ENCODE measurements around the gene HDAC9. TPM values are rescaled to one million over a fixed set of nuclear protein-coding genes. Genes with fewer than 3 reads are reported as not detected.

The HDAC9 gene
- total and polyA plus RNA-seq, 11 donors: 4.8 to 62.9 (median 30.6) TPM

DNA sequence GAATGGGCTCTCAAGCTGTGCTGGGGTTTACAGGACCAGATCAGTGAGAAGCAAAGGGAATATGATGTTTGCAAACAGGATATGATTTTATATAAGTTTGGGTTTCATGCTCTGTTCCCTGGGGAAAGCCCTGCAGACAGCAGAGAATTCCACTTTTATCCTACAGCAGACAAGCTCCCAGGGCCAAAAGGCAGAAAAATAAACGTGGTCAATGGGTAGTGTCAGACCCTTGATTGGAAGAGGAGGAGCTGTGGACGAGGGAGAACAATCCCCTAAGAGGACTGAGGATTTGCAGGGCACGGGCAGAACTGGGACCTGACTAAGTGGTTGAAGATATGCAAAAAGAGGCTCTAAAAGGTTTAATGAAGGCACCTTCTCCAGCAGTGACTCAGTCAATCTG, 275.3 kb downstream of the HDAC9 start:
- no peak overlapping the region for H3K4me3 ChIP-seq
- intact Hi-C loops (cut with DNase I): no loop called here
- DNase-seq (no peak), ATAC-seq (no peak)
- 56 to 60% (median 57%) methylated on average over 3 of the region's 3 CpGs for WGBS, 4 donors
- H3K36me3 ChIP-seq: no peaks in the 10 kb centered on the region
- H3K4me1 ChIP-seq: no peaks in the 10 kb centered on the region
- no peaks in the 10 kb centered on the region for H3K27me3 ChIP-seq
- TF ChIP-seq POLR2A (IDR thresholded peaks at IDR 0.05) (no peak), CTCF (IDR thresholded peaks at IDR 0.05) (no peak)
- H3K9me3 ChIP-seq: no peaks in the 10 kb centered on the region
- H3K27ac ChIP-seq: no peak overlapping the region

DNA sequence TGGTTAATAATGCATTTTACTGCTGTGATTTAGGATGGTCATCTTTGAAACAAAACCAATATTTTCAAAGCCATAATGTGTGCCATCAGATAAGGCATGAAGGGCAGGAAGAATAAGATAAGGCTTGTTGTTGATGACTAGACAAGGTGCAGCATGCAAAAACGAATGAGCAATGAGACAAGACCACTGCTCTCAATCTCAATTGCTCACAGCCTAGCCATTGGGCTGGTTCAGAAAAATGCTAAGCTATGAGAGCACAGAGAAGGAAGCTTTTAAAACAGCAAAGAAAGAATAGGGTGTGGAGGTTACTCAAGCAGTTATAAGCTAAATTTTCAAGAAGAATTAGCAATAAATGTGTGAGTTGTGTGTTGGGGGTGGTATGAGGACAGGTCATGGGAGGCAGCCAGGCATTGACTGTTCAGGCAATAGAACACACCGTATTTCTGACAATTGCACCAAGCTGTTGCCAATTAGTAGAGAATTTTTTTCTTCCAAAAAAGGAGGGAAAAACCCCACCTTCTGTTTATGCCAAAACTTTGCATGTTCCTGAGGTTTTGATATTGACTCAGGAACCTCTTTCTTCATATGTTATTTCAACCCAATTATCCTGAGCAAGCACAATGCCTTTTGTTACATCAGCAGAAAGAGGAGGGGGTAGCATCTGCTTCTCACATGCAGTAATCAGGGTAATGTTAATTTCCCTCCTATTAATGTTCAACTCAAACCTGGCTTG, 276.5 kb downstream of the HDAC9 start:
- no peak for DNase-seq
- 59 to 80% (median 73%) methylated on average over 2 of the region's 2 CpGs for WGBS, 4 donors
- TF ChIP-seq POLR2A (IDR thresholded peaks at IDR 0.05): no peak
- no peak for TF ChIP-seq CTCF (IDR thresholded peaks at IDR 0.05)
- H3K9me3 ChIP-seq: no peaks in the 10 kb centered on the region
- H3K36me3 ChIP-seq: no peaks in the 10 kb centered on the region
- ATAC-seq: no peak
- intact Hi-C loops (cut with DNase I): no loop called here
- H3K27ac ChIP-seq: no peak overlapping the region
- H3K4me1 ChIP-seq: no peaks in the 10 kb centered on the region
- no peaks in the 10 kb centered on the region for H3K27me3 ChIP-seq
- no peak overlapping the region for H3K4me3 ChIP-seq

DNA sequence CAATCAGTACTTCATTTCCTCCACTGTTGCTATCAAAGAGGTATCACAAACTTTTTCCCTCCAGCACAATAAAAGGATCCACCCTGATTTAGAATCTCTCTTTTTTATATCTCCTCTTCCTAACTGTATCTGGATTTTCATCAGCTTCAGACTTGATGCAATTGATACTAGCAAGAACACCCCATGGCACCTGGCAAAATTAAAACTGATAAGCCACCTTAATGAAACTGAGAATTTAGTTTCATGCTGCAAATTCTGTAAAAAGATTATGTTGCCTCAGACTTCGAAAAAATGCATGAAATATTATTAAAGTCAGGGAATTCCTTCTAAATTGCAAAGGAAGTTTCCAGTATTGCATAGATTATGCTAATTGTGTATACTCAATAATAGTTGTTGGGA, 277.0 kb downstream of the HDAC9 start:
- ATAC-seq (no peak), DNase-seq (no peak)
- H3K27me3 ChIP-seq: no peaks in the 10 kb centered on the region
- no peaks in the 10 kb centered on the region for H3K36me3 ChIP-seq
- WGBS, 4 donors: 91 to 96% (median 93%) methylated on average over 1 of the region's 1 CpG
- no peaks in the 10 kb centered on the region for H3K9me3 ChIP-seq
- H3K4me1 ChIP-seq: no peaks in the 10 kb centered on the region
- TF ChIP-seq CTCF (IDR thresholded peaks at IDR 0.05): no peak
- TF ChIP-seq POLR2A (IDR thresholded peaks at IDR 0.05): no peak
- no peak overlapping the region for H3K4me3 ChIP-seq
- intact Hi-C loops (cut with DNase I): no loop called here
- H3K27ac ChIP-seq: no peak overlapping the region

GRCh38 chr7:18777314-18777713, 281.8 kb downstream of the HDAC9 start:
- Histone ChIP-seq H3K9me3 (no peaks in the 10 kb centered on the region), H3K27ac (no peak overlapping the region), H3K36me3 (no peaks in the 10 kb centered on the region), H3K27me3 (no peaks in the 10 kb centered on the region), H3K4me3 (no peak overlapping the region), H3K4me1 (no peaks in the 10 kb centered on the region)
- intact Hi-C loops (cut with DNase I): no loop called here
- DNase-seq: no peak
- TF ChIP-seq POLR2A (IDR thresholded peaks at IDR 0.05) (no peak), CTCF (IDR thresholded peaks at IDR 0.05) (no peak)
- no peak for ATAC-seq
- WGBS, 4 donors: 90 to 95% (median 93%) methylated on average over 2 of the region's 2 CpGs
